ENCODE data around the gene LRRC40.
"Not testable (repeated sequence)": the region's sequence is repeated elsewhere in the genome, so short reads cannot be mapped to it uniquely, and the experiment has no call there.

The LRRC40 gene

GRCh38 chr1:70205434-70206118 lies at the start of gene LRRC40:
Gene LRRC40, minus strand, starts transcription at chr1:70205579. Its CDS starts 39 bp downstream, at chr1:70205540.
- DNase-seq = peak; percentile 93

- no peak for DNase-seq
These were observed 43.4 kb upstream of the LRRC40 start for GRCh38 chr1:70248729-70249128.

- DNase-seq = no peak
These were observed 42.4 kb upstream of the LRRC40 start for GRCh38 chr1:70247768-70248167.

- no peak for DNase-seq
These were observed 41.7 kb upstream of the LRRC40 start for GRCh38 chr1:70247122-70247521.

- DNase-seq = no peak
These were observed 34.6 kb upstream of the LRRC40 start for GRCh38 chr1:70239940-70240339.

GRCh38 chr1:70234733-70235132 lies 29.4 kb upstream of the LRRC40 start:
- no peak for DNase-seq

GRCh38 chr1:70231475-70231874 lies 26.1 kb upstream of the LRRC40 start:
- no peak for DNase-seq

GRCh38 chr1:70228670-70229069 lies 23.3 kb upstream of the LRRC40 start:
- DNase-seq = no peak

- no peak for DNase-seq
These were observed 22.1 kb upstream of the LRRC40 start for GRCh38 chr1:70227439-70227838.

- DNase-seq = no peak
These were observed 19.6 kb upstream of the LRRC40 start for GRCh38 chr1:70224954-70225353.

GRCh38 chr1:70222716-70223235 lies 17.4 kb upstream of the LRRC40 start:
- DNase-seq = no peak

- DNase-seq = peak; percentile 85
These were observed 16.1 kb upstream of the LRRC40 start, which contains the start of gene SRSF11 for GRCh38 chr1:70221238-70222121. Gene SRSF11, plus strand, starts transcription at chr1:70221380. Its CDS starts 257 bp downstream, at chr1:70221637.

GRCh38 chr1:70220517-70221237 lies 15.3 kb upstream of the LRRC40 start:
- DNase-seq = no peak

- DNase-seq = no peak
These were observed 14.6 kb upstream of the LRRC40 start for GRCh38 chr1:70220015-70220414.

GRCh38 chr1:70211541-70211940 lies 6.2 kb upstream of the LRRC40 start:
- no peak for DNase-seq

GRCh38 chr1:70210820-70211219 lies 5.4 kb upstream of the LRRC40 start:
- DNase-seq = no peak

GRCh38 chr1:70208292-70208691 lies 2.9 kb upstream of the LRRC40 start:
- no peak for DNase-seq

- no peak for DNase-seq
These were observed 2.1 kb upstream of the LRRC40 start for GRCh38 chr1:70207492-70207891.

GRCh38 chr1:70206833-70207232 lies 1.5 kb upstream of the LRRC40 start:
- not testable (repeated sequence) for DNase-seq

GRCh38 chr1:70205071-70205433 lies 327 bp downstream of the LRRC40 start:
- DNase-seq = no peak

GRCh38 chr1:70204600-70204999 lies 779 bp downstream of the LRRC40 start:
- DNase-seq = no peak

GRCh38 chr1:70204139-70204538 lies 1.2 kb downstream of the LRRC40 start:
- no peak for DNase-seq

GRCh38 chr1:70202173-70202758 lies 3.1 kb downstream of the LRRC40 start:
- DNase-seq = no peak
